MM.1S (cell line): Measurements from ENCODE around the gene FOXD1.
"Not testable (repeated sequence)": the region's sequence is repeated elsewhere in the genome, so short reads cannot be mapped to it uniquely, and the experiment has no call there.

Experiments used
- DNase-seq: peaks from one replicate; pipeline ENCODE4 v3.0.0-alpha.2; 2015
- H2AFZ ChIP-seq: fragments of 300-600 bp; sonication (generic); 2 replicates; pipeline ENCODE4 v1.6.0; 2016; ENCODE audit warnings: antibody characterized with exemption, low read length
- H3F3A ChIP-seq: fragments of 300-600 bp; sonication (generic); 2 replicates; pipeline ENCODE4 v1.6.1; 2016; ENCODE audit warnings: mild to moderate bottlenecking, antibody characterized with exemption, low read length, moderate library complexity, mixed read lengths; ENCODE audit not compliant: insufficient read depth
- H3K27ac ChIP-seq: fragments of 300-600 bp; sonication (generic); 2 replicates; pipeline ENCODE4 v1.5.1; 2016; ENCODE audit warnings: mild to moderate bottlenecking, low read length
- H3K27me3 ChIP-seq: fragments of 300-600 bp; sonication (generic); replicated peaks from 2 replicates; pipeline ENCODE4 v1.6.0; 2016; ENCODE audit warnings: low read length; ENCODE audit not compliant: insufficient read depth
- H3K36me3 ChIP-seq: fragments of 300-600 bp; sonication (generic); replicated peaks from 2 replicates; pipeline ENCODE4 v1.6.1; 2016; ENCODE audit warnings: mild to moderate bottlenecking, low read length, mixed read lengths; ENCODE audit not compliant: insufficient read depth
- H3K4me1 ChIP-seq: fragments of 300-600 bp; sonication (generic); 2 replicates; pipeline ENCODE4 v1.6.1; 2016; ENCODE audit warnings: low read length, mixed read lengths
- H3K4me2 ChIP-seq: fragments of 300-600 bp; sonication (generic); 2 replicates; pipeline ENCODE4 v1.6.0; 2016; ENCODE audit warnings: low read depth, low read length
- H3K4me3 ChIP-seq: fragments of 300-600 bp; sonication (generic); 2 replicates; pipeline ENCODE4 v1.5.1; 2016; ENCODE audit warnings: low read length, mixed read lengths
- H3K79me2 ChIP-seq: fragments of 300-600 bp; sonication (generic); 2 replicates; pipeline ENCODE4 v1.6.1; 2016; ENCODE audit warnings: mixed run types, low read length, mixed read lengths
- H3K9ac ChIP-seq: fragments of 300-600 bp; sonication (generic); 2 replicates; pipeline ENCODE4 v1.6.1; 2016; ENCODE audit warnings: low read length, mixed read lengths
- H3K9me2 ChIP-seq: fragments of 300-600 bp; sonication (generic); replicated peaks from 2 replicates; pipeline ENCODE4 v1.6.1; 2016; ENCODE audit warnings: mild to moderate bottlenecking, low read length, mixed read lengths; ENCODE audit not compliant: insufficient read depth
- H3K9me3 ChIP-seq: fragments of 300-600 bp; sonication (generic); replicated peaks from 2 replicates; pipeline ENCODE4 v1.6.1; 2016; ENCODE audit warnings: mild to moderate bottlenecking, low read length, mixed read lengths; ENCODE audit not compliant: insufficient read depth
- H4K20me1 ChIP-seq: fragments of 300-600 bp; sonication (generic); 2 replicates; pipeline ENCODE4 v1.6.1; 2016; ENCODE audit warnings: mild to moderate bottlenecking, low read length, moderate library complexity, mixed read lengths; ENCODE audit not compliant: insufficient read depth
- CTCF ChIP-seq: fragments of 300-600 bp; sonication (generic); IDR thresholded peaks from 2 replicates; pipeline ENCODE4 v1.5.1; 2016; ENCODE audit warnings: antibody characterized with exemption, low read length, mixed read lengths
- EZH2 ChIP-seq: fragments of 300-600 bp; sonication (generic); optimal IDR thresholded peaks from 2 replicates; pipeline ENCODE3; 2017; ENCODE audit warnings: low read depth, mild to moderate bottlenecking, antibody characterized with exemption, low read length, mixed read lengths
- EZH2phosphoT487 ChIP-seq: fragments of 300-600 bp; sonication (generic); IDR thresholded peaks from 2 replicates; pipeline ENCODE4 v1.6.1; 2018; ENCODE audit warnings: antibody characterized with exemption, low read length

Gene FOXD1

GRCh38 chr5:73464016-73464745 is 15.6 kb upstream of the FOXD1 start:
- Histone ChIP-seq H3K4me3 (no peak overlapping the region), H3K9ac (no peak overlapping the region), H3K4me2 (no peak overlapping the region), H3K9me3 (no peaks in the 10 kb centered on the region), H3F3A (no peaks in the 10 kb centered on the region), H3K79me2 (no peaks in the 10 kb centered on the region), H2AFZ (no peak overlapping the region), H3K4me1 (no peaks in the 10 kb centered on the region), H3K9me2 (no peaks in the 10 kb centered on the region), H3K27me3 (no peaks in the 10 kb centered on the region), H3K36me3 (no peaks in the 10 kb centered on the region), H3K27ac (no peak overlapping the region), H4K20me1 (no peaks in the 10 kb centered on the region)
- TF ChIP-seq CTCF, result no peak
- no peak for TF ChIP-seq EZH2phosphoT487
- TF ChIP-seq EZH2, result no peak
- no peak for DNase-seq

- H3K9me3 ChIP-seq, result no peaks in the 10 kb centered on the region
- H3K27me3 ChIP-seq, result no peaks in the 10 kb centered on the region
- no peak for TF ChIP-seq CTCF
- TF ChIP-seq EZH2, result no peak
- no peak for TF ChIP-seq EZH2phosphoT487
- H4K20me1 ChIP-seq, result no peaks in the 10 kb centered on the region
- DNase-seq, result no peak
- no peak overlapping the region for H3K27ac ChIP-seq
- H3K36me3 ChIP-seq, result no peaks in the 10 kb centered on the region
- H3F3A ChIP-seq, result no peaks in the 10 kb centered on the region
- no peaks in the 10 kb centered on the region for H3K4me1 ChIP-seq
- H3K9me2 ChIP-seq, result no peaks in the 10 kb centered on the region
- no peak overlapping the region for H2AFZ ChIP-seq
- no peak overlapping the region for H3K9ac ChIP-seq
- H3K4me2 ChIP-seq, result no peak overlapping the region
- no peaks in the 10 kb centered on the region for H3K79me2 ChIP-seq
- no peak overlapping the region for H3K4me3 ChIP-seq
Observed at GRCh38 chr5:73460133-73460532, 11.6 kb upstream of the FOXD1 start.

- Histone ChIP-seq H3K9me3 (no peaks in the 10 kb centered on the region), H3K4me2 (no peak overlapping the region), H3K27ac (no peak overlapping the region), H2AFZ (no peak overlapping the region), H3K9me2 (no peaks in the 10 kb centered on the region), H3K9ac (no peak overlapping the region), H3K79me2 (no peaks in the 10 kb centered on the region), H3K4me1 (no peaks in the 10 kb centered on the region), H3K4me3 (no peak overlapping the region), H3K36me3 (no peaks in the 10 kb centered on the region), H3K27me3 (no peaks in the 10 kb centered on the region), H3F3A (no peaks in the 10 kb centered on the region), H4K20me1 (no peaks in the 10 kb centered on the region)
- TF ChIP-seq EZH2phosphoT487, result no peak
- TF ChIP-seq EZH2, result no peak
- TF ChIP-seq CTCF, result no peak
- no peak for DNase-seq
Observed at GRCh38 chr5:73459366-73459765, 10.8 kb upstream of the FOXD1 start.

- H3K36me3 ChIP-seq, H3F3A ChIP-seq, H3K27ac ChIP-seq, H3K9me3 ChIP-seq, H3K79me2 ChIP-seq, H4K20me1 ChIP-seq, H3K4me1 ChIP-seq, DNase-seq, H2AFZ ChIP-seq, H3K9me2 ChIP-seq, H3K4me3 ChIP-seq, H3K9ac ChIP-seq, H3K4me2 ChIP-seq: not testable (repeated sequence)
- H3K27me3 ChIP-seq, result peaks cover 13% of the 10 kb centered on the region; the same call in 1 of the 2 replicates
Observed at GRCh38 chr5:73456462-73456861, 7.9 kb upstream of the FOXD1 start.
